ENCODE data around the gene NR6A1. TPM values are rescaled to one million over a fixed set of nuclear protein-coding genes. Genes with fewer than 3 reads are reported as not detected.

Gene NR6A1
- total and polyA plus RNA-seq, 2 of the 13 experiments (the other 11 are each of a cell fraction or from before 2014, with no cell fraction given), result 28.1 to 31.5 TPM

DNA sequence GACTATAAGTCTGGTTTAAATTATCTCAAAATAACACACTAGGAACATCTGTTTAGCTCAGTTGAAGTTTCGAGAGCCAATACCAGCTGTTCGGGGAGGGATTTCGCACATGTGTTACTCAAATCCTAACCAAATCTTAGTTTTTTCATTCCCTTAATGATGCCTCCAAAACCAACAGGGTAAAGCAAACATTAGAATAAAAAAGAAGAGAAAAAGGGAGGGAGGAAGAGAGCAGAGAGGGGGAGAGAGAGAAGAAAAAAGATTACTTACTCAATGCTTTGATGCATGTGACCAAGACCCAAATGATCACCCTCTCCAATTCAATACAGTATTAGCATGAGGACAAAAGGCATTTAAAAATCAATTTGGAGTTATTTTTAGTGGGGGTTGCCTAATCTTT is 177.9 kb downstream of the NR6A1 start:
- no peaks in the 10 kb centered on the region for H3K27me3 ChIP-seq (ENCODE audit: control insufficient read depth in 1 of 2, insufficient read depth in 2 of 2, low read length in 2 of 2)
- WGBS (ENCODE audit: low lambda C conversion rate), result 97% methylated on average over 3 of the region's 3 CpGs
- FAIRE-seq (no peak), ATAC-seq (no peak), DNase-seq (ENCODE audit: low spot score) (no peak)
- H3K4me2 ChIP-seq (ENCODE audit: low read depth, low read length), result peak overlapping the region; percentile 79; the same call in 1 of the 2 replicates
- peaks cover 31% of the 10 kb centered on the region for H3K79me2 ChIP-seq (ENCODE audit: insufficient read depth, low read length)
- intact Hi-C loops (cut with micrococcal nuclease; ENCODE audit: unreplicated experiment), result loop anchor here (5.0 kb wide), 1 partner anchor 41 kb away; no protein-coding TSS in a partner anchor
- CTCF ChIA-PET (ENCODE audit: low intra/inter-chr PET ratio, low total read pairs), result no interaction called here
- POLR2A ChIA-PET, result no interaction called here
- BruUV-seq (replicated peaks), result no TSS peak
- no peaks in the 10 kb centered on the region; the same call in 1 of the 2 replicates for H4K20me1 ChIP-seq (ENCODE audit: insufficient read depth, low read length)
- in situ Hi-C loops (cut with HindIII; ENCODE audit: extremely low pct_ligation_motif_present, low pct_unique_long_range_greater_than_20kb), result no loop called here
- H3K4me3 ChIP-seq (replicated peaks in 1 of 3; ENCODE audit: insufficient read depth in 1 of 3, low read depth in 2 of 3, low read length in 3 of 3), result no peak overlapping the region
- peaks cover 58% of the 10 kb centered on the region for H3K4me1 ChIP-seq (ENCODE audit: insufficient read depth, low read length)
- TF ChIP-seq ZNF3 (CRISPR knock-in tag; IDR thresholded peaks at IDR 0.05), result no peak
- TF ChIP-seq ZNF557 (CRISPR knock-in tag; IDR thresholded peaks at IDR 0.05), result no peak
- TF ChIP-seq BORCS8-MEF2B (CRISPR knock-in tag; IDR thresholded peaks at IDR 0.05), result no peak
- TF ChIP-seq, protein P1, sequence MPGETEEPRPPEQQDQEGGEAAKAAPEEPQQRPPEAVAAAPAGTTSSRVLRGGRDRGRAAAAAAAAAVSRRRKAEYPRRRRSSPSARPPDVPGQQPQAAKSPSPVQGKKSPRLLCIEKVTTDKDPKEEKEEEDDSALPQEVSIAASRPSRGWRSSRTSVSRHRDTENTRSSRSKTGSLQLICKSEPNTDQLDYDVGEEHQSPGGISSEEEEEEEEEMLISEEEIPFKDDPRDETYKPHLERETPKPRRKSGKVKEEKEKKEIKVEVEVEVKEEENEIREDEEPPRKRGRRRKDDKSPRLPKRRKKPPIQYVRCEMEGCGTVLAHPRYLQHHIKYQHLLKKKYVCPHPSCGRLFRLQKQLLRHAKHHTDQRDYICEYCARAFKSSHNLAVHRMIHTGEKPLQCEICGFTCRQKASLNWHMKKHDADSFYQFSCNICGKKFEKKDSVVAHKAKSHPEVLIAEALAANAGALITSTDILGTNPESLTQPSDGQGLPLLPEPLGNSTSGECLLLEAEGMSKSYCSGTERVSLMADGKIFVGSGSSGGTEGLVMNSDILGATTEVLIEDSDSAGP (CRISPR knock-in tag; IDR thresholded peaks at IDR 0.05; ENCODE audit: borderline replicate concordance), result no peak
- no peak for TF ChIP-seq FOXK1 (CRISPR knock-in tag; IDR thresholded peaks at IDR 0.05; ENCODE audit: borderline replicate concordance, low read depth)
- TF ChIP-seq MTA3 (CRISPR knock-in tag; IDR thresholded peaks at IDR 0.05), result no peak
- no peak for TF ChIP-seq ZBTB34 (CRISPR knock-in tag; IDR thresholded peaks at IDR 0.05)
- TF ChIP-seq KAT8 (CRISPR knock-in tag; IDR thresholded peaks at IDR 0.05), result no peak
- TF ChIP-seq POGZ (CRISPR knock-in tag; IDR thresholded peaks at IDR 0.05), result no peak
- no peak for TF ChIP-seq ZNF776 (CRISPR knock-in tag; IDR thresholded peaks at IDR 0.05)
- TF ChIP-seq MBD4 (IDR thresholded peaks at IDR 0.05; ENCODE audit: borderline replicate concordance, low read length), result no peak
- TF ChIP-seq, protein P2, sequence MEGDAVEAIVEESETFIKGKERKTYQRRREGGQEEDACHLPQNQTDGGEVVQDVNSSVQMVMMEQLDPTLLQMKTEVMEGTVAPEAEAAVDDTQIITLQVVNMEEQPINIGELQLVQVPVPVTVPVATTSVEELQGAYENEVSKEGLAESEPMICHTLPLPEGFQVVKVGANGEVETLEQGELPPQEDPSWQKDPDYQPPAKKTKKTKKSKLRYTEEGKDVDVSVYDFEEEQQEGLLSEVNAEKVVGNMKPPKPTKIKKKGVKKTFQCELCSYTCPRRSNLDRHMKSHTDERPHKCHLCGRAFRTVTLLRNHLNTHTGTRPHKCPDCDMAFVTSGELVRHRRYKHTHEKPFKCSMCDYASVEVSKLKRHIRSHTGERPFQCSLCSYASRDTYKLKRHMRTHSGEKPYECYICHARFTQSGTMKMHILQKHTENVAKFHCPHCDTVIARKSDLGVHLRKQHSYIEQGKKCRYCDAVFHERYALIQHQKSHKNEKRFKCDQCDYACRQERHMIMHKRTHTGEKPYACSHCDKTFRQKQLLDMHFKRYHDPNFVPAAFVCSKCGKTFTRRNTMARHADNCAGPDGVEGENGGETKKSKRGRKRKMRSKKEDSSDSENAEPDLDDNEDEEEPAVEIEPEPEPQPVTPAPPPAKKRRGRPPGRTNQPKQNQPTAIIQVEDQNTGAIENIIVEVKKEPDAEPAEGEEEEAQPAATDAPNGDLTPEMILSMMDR (CRISPR knock-in tag; IDR thresholded peaks at IDR 0.05), result no peak
- no peak for TF ChIP-seq ZKSCAN1 (IDR thresholded peaks at IDR 0.05; ENCODE audit: low read length)
- TF ChIP-seq, protein P3, sequence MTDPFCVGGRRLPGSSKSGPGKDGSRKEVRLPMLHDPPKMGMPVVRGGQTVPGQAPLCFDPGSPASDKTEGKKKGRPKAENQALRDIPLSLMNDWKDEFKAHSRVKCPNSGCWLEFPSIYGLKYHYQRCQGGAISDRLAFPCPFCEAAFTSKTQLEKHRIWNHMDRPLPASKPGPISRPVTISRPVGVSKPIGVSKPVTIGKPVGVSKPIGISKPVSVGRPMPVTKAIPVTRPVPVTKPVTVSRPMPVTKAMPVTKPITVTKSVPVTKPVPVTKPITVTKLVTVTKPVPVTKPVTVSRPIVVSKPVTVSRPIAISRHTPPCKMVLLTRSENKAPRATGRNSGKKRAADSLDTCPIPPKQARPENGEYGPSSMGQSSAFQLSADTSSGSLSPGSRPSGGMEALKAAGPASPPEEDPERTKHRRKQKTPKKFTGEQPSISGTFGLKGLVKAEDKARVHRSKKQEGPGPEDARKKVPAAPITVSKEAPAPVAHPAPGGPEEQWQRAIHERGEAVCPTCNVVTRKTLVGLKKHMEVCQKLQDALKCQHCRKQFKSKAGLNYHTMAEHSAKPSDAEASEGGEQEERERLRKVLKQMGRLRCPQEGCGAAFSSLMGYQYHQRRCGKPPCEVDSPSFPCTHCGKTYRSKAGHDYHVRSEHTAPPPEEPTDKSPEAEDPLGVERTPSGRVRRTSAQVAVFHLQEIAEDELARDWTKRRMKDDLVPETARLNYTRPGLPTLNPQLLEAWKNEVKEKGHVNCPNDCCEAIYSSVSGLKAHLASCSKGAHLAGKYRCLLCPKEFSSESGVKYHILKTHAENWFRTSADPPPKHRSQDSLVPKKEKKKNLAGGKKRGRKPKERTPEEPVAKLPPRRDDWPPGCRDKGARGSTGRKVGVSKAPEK (CRISPR knock-in tag; IDR thresholded peaks at IDR 0.05; ENCODE audit: borderline replicate concordance), result no peak
- TF ChIP-seq ZEB1 (IDR thresholded peaks at IDR 0.05; ENCODE audit: insufficient replicate concordance, low read depth), result no peak
- TF ChIP-seq MTF2 (CRISPR knock-in tag; IDR thresholded peaks at IDR 0.05; ENCODE audit: borderline replicate concordance), result no peak
- no peak for TF ChIP-seq ZNF331 (CRISPR knock-in tag; IDR thresholded peaks at IDR 0.05)
- no peak for TF ChIP-seq ZBTB25 (CRISPR knock-in tag; IDR thresholded peaks at IDR 0.05)
- H3K9ac ChIP-seq (ENCODE audit: insufficient read depth, low read depth, low read length), result no peak overlapping the region; the same call in 1 of the 2 replicates
- no peak overlapping the region for H2AFZ ChIP-seq (ENCODE audit: low read length)
- no peaks in the 10 kb centered on the region for H3K9me3 ChIP-seq (ENCODE audit: low read length)
- peak overlapping the region; percentile 13 for H3K27ac ChIP-seq (ENCODE audit: extremely low read length, insufficient read depth, low read length)
- no peaks in the 10 kb centered on the region; a peak in 1 of 5 replicates for H3K36me3 ChIP-seq (replicated peaks in 1 of 2; ENCODE audit: control insufficient read depth in 1 of 2, insufficient read depth in 2 of 2, low read length in 2 of 2)
